PFSK-1 (cell line): ENCODE data around the gene PTPN12.

Source experiments
- POLR2AphosphoS5 ChIP-seq: IDR thresholded peaks from 2 replicates; pipeline ENCODE4 v1.6.1; 2012; ENCODE audit warnings: low read depth, mild to moderate bottlenecking, control low read depth, low read length, moderate library complexity
- SIN3A ChIP-seq: IDR thresholded peaks from 2 replicates; pipeline ENCODE4 v1.6.1; 2012; ENCODE audit warnings: mild to moderate bottlenecking, low read length, moderate library complexity, borderline replicate concordance; ENCODE audit not compliant: insufficient read depth
- TAF1 ChIP-seq: IDR thresholded peaks from 2 replicates; pipeline ENCODE4 v1.6.1; 2012; ENCODE audit warnings: low read length, control low read depth, borderline replicate concordance; ENCODE audit not compliant: insufficient read depth

DNA sequence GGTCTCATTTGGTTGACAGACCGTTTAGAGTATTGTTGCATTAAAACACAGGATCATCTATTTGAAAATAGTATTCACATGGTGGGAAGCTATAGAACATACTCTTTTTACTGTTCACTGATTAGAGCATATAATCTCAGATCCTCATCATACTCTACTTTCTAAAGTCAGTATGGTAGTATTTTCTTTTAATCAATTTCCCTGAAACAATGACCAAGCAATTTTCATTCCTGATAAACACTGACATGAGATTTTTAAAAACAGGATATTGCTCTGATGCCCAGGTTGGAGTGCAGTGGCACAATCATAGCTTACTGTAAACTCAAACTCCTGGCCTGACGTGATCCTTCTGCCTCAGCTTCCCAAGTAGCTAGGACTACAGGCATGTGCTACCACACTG lies 63.9 kb downstream of the PTPN12 start:
- TF ChIP-seq TAF1 (no peak), POLR2AphosphoS5 (no peak), SIN3A (no peak)
